ENCODE measurements around the gene LTC4S.
"Not testable (repeated sequence)": the region's sequence is repeated elsewhere in the genome, so short reads cannot be mapped to it uniquely, and the experiment has no call there.

LTC4S gene

DNA sequence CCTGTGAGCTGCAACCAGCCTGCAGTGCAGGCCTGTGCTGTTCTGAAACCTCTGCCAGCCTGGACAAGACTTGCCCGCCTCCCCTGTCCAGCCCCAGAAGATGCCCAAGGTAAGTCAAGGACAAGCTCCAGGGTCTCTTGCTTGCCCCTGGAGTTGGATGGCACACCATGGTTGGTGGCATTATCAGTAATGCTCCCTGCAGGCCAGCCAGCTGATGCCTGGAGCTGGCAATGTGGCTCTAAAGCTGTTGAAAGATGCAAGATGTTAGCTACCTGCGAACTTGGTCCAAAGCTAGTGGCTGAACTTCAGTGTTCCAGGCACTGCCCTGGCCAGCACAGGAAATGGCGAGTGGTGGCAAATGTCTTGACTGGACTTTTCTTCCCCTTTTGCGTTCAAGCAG lies 14.0 kb upstream of the LTC4S start:
- H3K9me3 ChIP-seq (ENCODE audit: control insufficient read depth in 1 of 2, low read length in 2 of 2): no peaks in the 10 kb centered on the region
- H3K9ac ChIP-seq (ENCODE audit: low read depth in 1 of 2, low read length in 2 of 2): no peak overlapping the region
- H3K27ac ChIP-seq (ENCODE audit: low read depth, low read length): no peak overlapping the region
- H3K4me3 ChIP-seq (ENCODE audit: low read depth in 1 of 2, low read length in 2 of 2): no peak overlapping the region
- peaks cover 0 to 6% of the 10 kb centered on the region in 2 donors for H3K4me1 ChIP-seq (ENCODE audit: control insufficient read depth in 1 of 2, insufficient read depth in 2 of 2, low read length in 2 of 2)
- no peaks in the 10 kb centered on the region for H3K27me3 ChIP-seq (ENCODE audit: control insufficient read depth in 1 of 2, insufficient read depth in 2 of 2, low read length in 2 of 2)
- peaks cover 16 to 43% of the 10 kb centered on the region in 2 donors for H3K36me3 ChIP-seq (ENCODE audit: control insufficient read depth in 1 of 2, insufficient read depth in 2 of 2, low read length in 2 of 2)

DNA sequence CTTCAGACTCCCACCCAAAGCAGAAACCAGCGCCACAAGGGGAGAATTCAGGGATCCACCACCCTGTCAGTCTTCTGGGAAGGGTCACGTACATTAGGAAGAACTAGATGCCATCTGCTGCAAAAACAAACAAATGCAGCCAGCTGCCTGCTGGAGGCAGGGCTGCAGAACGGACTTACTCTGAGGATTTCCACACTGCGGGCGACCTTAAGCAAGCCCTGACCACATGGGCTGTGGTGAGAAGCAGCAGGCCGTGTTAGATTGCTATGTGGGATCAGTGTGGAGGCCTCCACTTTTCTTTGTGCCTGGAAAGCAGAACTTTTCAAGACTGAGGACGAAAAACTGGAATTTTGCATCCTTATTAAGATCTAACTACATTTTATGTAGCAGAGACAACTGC lies 13.4 kb upstream of the LTC4S start:
- H3K4me1 ChIP-seq (ENCODE audit: control insufficient read depth in 1 of 2, insufficient read depth in 2 of 2, low read length in 2 of 2): peaks cover 0 to 6% of the 10 kb centered on the region in 2 donors
- H3K27ac ChIP-seq (ENCODE audit: low read depth, low read length): no peak overlapping the region
- no peak overlapping the region for H3K9ac ChIP-seq (ENCODE audit: low read depth in 1 of 2, low read length in 2 of 2)
- no peaks in the 10 kb centered on the region for H3K9me3 ChIP-seq (ENCODE audit: control insufficient read depth in 1 of 2, low read length in 2 of 2)
- H3K4me3 ChIP-seq (ENCODE audit: low read depth in 1 of 2, low read length in 2 of 2): no peak overlapping the region
- no peaks in the 10 kb centered on the region for H3K27me3 ChIP-seq (ENCODE audit: control insufficient read depth in 1 of 2, insufficient read depth in 2 of 2, low read length in 2 of 2)
- peaks cover 15 to 39% of the 10 kb centered on the region in 2 donors for H3K36me3 ChIP-seq (ENCODE audit: control insufficient read depth in 1 of 2, insufficient read depth in 2 of 2, low read length in 2 of 2)

DNA sequence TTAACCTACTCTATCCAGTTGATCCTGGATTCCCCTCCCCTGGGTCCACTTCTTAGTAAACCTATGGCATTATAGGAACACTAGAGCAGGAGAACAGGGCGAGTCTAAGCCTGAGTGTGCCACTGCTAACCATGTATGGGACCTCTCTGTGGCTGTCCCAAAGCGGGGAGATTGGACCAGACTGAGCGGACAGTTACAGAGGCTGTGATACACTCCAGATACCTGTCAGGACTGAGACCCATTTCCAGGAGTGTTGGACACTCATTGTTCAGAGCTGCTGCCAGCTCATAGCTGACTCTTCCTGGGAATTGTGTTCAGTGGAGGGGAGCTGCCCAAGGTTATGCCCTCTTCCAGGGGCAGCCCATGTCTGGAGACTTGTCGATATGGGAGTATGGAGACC lies 11.9 kb upstream of the LTC4S start:
- Histone ChIP-seq H3K4me1 (ENCODE audit: control insufficient read depth in 1 of 2, insufficient read depth in 2 of 2, low read length in 2 of 2) (peaks cover 0 to 6% of the 10 kb centered on the region in 2 donors), H3K4me3 (ENCODE audit: low read depth in 1 of 2, low read length in 2 of 2) (no peak overlapping the region), H3K9me3 (ENCODE audit: control insufficient read depth in 1 of 2, low read length in 2 of 2) (no peaks in the 10 kb centered on the region), H3K27me3 (ENCODE audit: control insufficient read depth in 1 of 2, insufficient read depth in 2 of 2, low read length in 2 of 2) (no peaks in the 10 kb centered on the region), H3K27ac (ENCODE audit: low read depth, low read length) (no peak overlapping the region), H3K36me3 (ENCODE audit: control insufficient read depth in 1 of 2, insufficient read depth in 2 of 2, low read length in 2 of 2) (peaks cover 6 to 25% of the 10 kb centered on the region in 2 donors), H3K9ac (ENCODE audit: low read depth in 1 of 2, low read length in 2 of 2) (no peak overlapping the region)

DNA sequence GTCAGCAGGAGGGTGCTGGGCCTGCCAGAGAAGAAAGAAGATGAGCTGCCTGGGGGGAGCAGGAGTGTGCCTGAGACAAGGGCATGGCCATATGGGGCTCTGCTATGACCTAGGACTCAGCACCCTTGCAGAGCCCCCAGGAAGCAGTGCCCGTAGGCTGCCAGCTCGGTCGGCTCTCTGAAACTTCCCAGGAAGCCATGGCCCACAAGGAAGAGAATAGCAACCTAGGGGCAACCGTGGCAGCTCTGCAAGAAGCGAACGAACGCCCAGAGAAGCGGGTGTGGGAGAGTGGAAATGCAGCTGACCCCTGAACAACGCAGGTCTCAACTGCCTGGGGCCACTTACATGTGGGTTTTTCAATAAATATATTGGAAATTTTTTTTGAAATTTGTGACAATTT lies 10.7 kb upstream of the LTC4S start:
- Histone ChIP-seq H3K9ac (ENCODE audit: low read depth in 1 of 2, low read length in 2 of 2) (no peak overlapping the region), H3K4me3 (ENCODE audit: low read depth in 1 of 2, low read length in 2 of 2) (no peak overlapping the region), H3K4me1 (ENCODE audit: control insufficient read depth in 1 of 2, insufficient read depth in 2 of 2, low read length in 2 of 2) (peaks cover 0 to 6% of the 10 kb centered on the region in 2 donors), H3K36me3 (ENCODE audit: control insufficient read depth in 1 of 2, insufficient read depth in 2 of 2, low read length in 2 of 2) (peaks cover 2 to 17% of the 10 kb centered on the region in 2 donors), H3K27ac (ENCODE audit: low read depth, low read length) (no peak overlapping the region), H3K9me3 (ENCODE audit: control insufficient read depth in 1 of 2, low read length in 2 of 2) (no peaks in the 10 kb centered on the region), H3K27me3 (ENCODE audit: control insufficient read depth in 1 of 2, insufficient read depth in 2 of 2, low read length in 2 of 2) (no peaks in the 10 kb centered on the region)

DNA sequence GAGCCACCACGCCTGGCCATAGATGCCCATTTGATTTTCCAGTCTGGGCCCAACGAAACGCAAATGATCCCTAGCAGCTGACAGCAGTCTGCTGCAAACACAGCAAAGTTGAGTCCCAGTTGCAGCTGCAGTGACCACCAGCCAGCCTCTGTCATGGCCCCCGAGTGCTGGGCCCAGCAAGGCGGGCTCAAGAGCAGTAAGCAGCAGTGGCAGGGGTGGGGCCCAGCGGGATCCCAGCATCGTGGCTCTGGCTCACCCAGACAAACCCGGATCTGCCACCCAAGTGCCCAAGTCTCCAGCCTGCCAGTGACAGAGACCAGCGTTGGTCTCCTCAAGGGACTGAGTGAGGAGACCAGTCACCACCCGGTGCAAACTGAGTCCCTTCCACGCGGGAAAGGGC lies 6.9 kb upstream of the LTC4S start:
- H3K36me3 ChIP-seq (ENCODE audit: control insufficient read depth in 1 of 2, insufficient read depth in 2 of 2, low read length in 2 of 2): no peaks in the 10 kb centered on the region
- no peak overlapping the region for H3K9ac ChIP-seq (ENCODE audit: low read depth in 1 of 2, low read length in 2 of 2)
- no peaks in the 10 kb centered on the region for H3K4me1 ChIP-seq (ENCODE audit: control insufficient read depth in 1 of 2, insufficient read depth in 2 of 2, low read length in 2 of 2)
- H3K27ac ChIP-seq (ENCODE audit: low read depth, low read length): no peak overlapping the region
- H3K9me3 ChIP-seq (ENCODE audit: control insufficient read depth in 1 of 2, low read length in 2 of 2): no peaks in the 10 kb centered on the region
- no peak overlapping the region for H3K4me3 ChIP-seq (ENCODE audit: low read depth in 1 of 2, low read length in 2 of 2)
- H3K27me3 ChIP-seq (ENCODE audit: control insufficient read depth in 1 of 2, insufficient read depth in 2 of 2, low read length in 2 of 2): no peaks in the 10 kb centered on the region

DNA sequence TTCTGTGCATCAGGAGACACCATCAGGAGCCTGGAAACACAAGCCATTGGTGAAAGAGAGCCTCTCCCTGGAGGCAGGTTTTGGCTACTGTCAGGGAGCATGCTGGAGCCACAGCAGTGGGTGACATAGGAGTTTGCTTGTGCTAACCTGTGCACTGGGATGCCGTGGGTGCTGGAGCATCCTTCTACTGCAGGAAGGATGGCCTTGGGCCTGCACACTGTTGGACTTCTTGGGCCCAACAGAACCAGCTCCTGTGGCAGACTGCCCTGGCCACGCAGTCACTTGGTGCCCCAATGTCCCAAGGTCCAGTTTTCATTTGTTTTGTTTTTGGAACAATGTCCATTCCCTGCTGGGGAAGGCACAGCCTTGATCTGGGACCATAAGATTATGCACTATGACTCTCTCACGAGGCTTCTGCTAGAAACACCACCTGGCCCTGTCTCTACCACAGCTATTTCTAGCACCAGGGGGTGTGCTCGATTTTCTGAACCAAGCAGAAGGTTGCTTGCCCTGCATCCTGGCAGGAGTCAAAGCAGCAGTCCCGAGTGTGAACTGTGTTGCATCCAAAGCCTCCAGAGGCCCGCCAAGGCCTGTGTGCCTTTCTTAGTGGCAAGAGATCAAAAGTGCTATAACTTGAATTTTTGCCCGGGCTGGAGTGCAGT lies 5.5 kb upstream of the LTC4S start:
- no peak overlapping the region for H3K27ac ChIP-seq (ENCODE audit: low read depth, low read length)
- no peak overlapping the region for H3K4me3 ChIP-seq (ENCODE audit: low read depth in 1 of 2, low read length in 2 of 2)
- peaks cover 5 to 6% of the 10 kb centered on the region in 2 donors for H3K4me1 ChIP-seq (ENCODE audit: control insufficient read depth in 1 of 2, insufficient read depth in 2 of 2, low read length in 2 of 2)
- no peaks in the 10 kb centered on the region for H3K9me3 ChIP-seq (ENCODE audit: control insufficient read depth in 1 of 2, low read length in 2 of 2)
- H3K36me3 ChIP-seq (ENCODE audit: control insufficient read depth in 1 of 2, insufficient read depth in 2 of 2, low read length in 2 of 2): no peaks in the 10 kb centered on the region
- no peak overlapping the region for H3K9ac ChIP-seq (ENCODE audit: low read depth in 1 of 2, low read length in 2 of 2)
- H3K27me3 ChIP-seq (ENCODE audit: control insufficient read depth in 1 of 2, insufficient read depth in 2 of 2, low read length in 2 of 2): no peaks in the 10 kb centered on the region

DNA sequence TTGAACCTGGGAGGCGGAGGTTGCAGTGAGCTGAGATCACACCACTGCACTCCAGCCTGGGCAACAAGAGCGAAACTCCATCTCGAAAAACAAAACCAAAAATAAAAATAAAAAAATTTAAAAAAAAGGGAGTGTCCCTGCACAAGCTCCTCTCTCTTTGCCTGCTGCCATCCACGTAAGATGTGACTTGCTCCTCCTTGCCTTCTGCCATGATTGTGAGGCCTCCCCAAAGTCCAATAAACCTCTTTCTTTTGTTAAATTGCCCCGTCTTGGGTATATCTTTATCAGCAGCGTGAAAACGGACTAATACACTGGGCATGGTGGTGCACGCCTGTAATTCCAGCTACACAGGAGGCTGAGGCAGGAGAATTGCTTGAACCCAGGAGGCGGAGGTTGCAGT lies 4.5 kb upstream of the LTC4S start:
- H3K9ac ChIP-seq (ENCODE audit: low read depth in 1 of 2, low read length in 2 of 2); H3K4me3 ChIP-seq (ENCODE audit: low read depth in 1 of 2, low read length in 2 of 2); H3K27ac ChIP-seq (ENCODE audit: low read depth, low read length); H3K9me3 ChIP-seq (ENCODE audit: control insufficient read depth in 1 of 2, low read length in 2 of 2); H3K27me3 ChIP-seq (ENCODE audit: control insufficient read depth in 1 of 2, insufficient read depth in 2 of 2, low read length in 2 of 2); H3K36me3 ChIP-seq (ENCODE audit: control insufficient read depth in 1 of 2, insufficient read depth in 2 of 2, low read length in 2 of 2): not testable (repeated sequence)
- peaks cover 14 to 15% of the 10 kb centered on the region in 2 donors for H3K4me1 ChIP-seq (ENCODE audit: control insufficient read depth in 1 of 2, insufficient read depth in 2 of 2, low read length in 2 of 2)

DNA sequence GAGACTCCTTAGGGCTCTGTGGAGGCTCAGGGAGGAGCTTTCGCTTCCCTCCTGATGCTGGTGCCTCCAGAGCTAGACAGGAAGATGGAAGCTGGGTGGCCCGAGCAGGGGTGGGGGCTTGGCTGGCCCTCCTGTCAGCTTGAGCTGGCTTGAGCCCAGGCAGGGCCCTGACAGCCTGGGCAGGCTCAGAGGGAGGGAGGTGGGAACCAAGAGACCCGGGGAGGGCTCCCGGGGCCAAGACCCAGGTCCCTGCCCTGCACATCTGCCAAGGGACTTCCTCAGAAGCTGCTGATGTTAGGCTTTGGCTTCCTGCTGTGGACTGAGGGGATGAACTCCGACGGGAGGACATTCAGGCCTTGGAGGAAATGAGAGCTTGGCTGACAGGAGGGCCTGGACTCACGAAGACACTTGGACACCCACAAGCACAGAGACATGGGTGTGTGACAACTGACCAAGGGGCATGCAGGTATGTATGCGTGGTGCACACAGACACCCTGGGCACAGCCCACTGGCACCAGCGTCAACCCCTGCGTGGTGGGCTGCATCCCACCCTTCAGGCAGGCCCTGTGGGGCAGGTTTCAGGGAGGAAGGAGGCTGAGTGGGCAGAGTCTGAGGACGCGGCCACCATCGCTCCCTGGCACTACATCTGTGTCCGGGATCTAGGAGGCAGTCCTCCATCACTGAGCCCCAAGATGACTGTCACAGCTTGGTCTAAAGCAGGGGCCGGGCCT lies 1.7 kb upstream of the LTC4S start:
- H3K4me3 ChIP-seq (ENCODE audit: low read depth in 1 of 2, low read length in 2 of 2): no peak overlapping the region
- no peaks in the 10 kb centered on the region for H3K27me3 ChIP-seq (ENCODE audit: control insufficient read depth in 1 of 2, insufficient read depth in 2 of 2, low read length in 2 of 2)
- H3K9ac ChIP-seq (ENCODE audit: low read depth in 1 of 2, low read length in 2 of 2): no peak overlapping the region
- H3K27ac ChIP-seq (ENCODE audit: low read depth, low read length): no peak overlapping the region
- peaks cover 0 to 5% of the 10 kb centered on the region in 2 donors for H3K36me3 ChIP-seq (ENCODE audit: control insufficient read depth in 1 of 2, insufficient read depth in 2 of 2, low read length in 2 of 2)
- H3K4me1 ChIP-seq (ENCODE audit: control insufficient read depth in 1 of 2, insufficient read depth in 2 of 2, low read length in 2 of 2): peaks cover 31 to 33% of the 10 kb centered on the region in 2 donors
- no peaks in the 10 kb centered on the region for H3K9me3 ChIP-seq (ENCODE audit: control insufficient read depth in 1 of 2, low read length in 2 of 2)

DNA sequence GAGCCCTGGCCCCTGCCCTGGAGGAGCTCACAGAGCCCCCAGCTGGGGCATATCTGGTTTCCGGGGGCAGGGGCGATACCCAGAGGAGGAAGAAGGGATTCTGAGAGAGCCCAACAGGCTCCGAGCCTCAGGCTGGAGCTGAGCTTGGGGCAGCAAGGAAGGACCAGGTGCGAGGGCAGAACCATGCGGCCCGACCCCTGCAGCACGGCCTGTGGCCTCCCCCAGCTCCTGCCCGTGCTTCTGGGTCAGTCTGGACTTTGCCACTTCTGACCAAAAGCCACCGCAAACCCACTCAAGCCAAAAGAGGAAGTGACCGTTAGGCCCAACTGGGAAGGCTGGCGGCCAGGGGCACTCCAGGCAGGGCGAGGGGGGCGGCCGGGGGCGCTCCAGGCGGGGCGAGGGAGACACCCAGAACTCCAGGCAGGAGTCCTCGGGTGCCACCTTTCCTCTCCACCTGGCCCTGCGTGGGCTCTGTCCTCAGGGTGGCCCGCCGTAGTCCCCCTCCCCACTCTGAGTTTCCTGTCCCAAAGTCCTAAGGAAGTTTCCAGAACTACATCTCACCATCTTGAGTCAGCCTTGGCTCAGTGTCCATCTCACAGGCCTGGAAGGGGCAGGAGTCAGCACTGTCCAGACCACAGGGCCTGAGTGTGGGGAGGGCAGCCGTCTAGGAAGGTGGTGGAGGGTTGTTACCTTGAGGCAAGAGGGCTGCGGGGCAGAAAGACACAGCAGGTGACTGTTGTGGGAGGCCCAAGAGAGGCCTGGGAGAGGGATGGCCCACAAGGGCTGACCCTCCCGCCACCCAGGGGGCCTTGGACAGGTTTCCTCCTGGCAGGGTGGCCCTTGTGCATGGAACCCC lies 946 bp upstream of the LTC4S start:
- Histone ChIP-seq H3K36me3 (ENCODE audit: control insufficient read depth in 1 of 2, insufficient read depth in 2 of 2, low read length in 2 of 2) (peaks cover under 1 to 13% of the 10 kb centered on the region in 2 donors), H3K9me3 (ENCODE audit: control insufficient read depth in 1 of 2, low read length in 2 of 2) (no peaks in the 10 kb centered on the region), H3K4me3 (ENCODE audit: low read depth in 1 of 2, low read length in 2 of 2) (no peak overlapping the region), H3K27me3 (ENCODE audit: control insufficient read depth in 1 of 2, insufficient read depth in 2 of 2, low read length in 2 of 2) (no peaks in the 10 kb centered on the region), H3K27ac (ENCODE audit: low read depth, low read length) (peak overlapping the region; percentile 10), H3K9ac (ENCODE audit: low read depth in 1 of 2, low read length in 2 of 2) (no peak overlapping the region), H3K4me1 (ENCODE audit: control insufficient read depth in 1 of 2, insufficient read depth in 2 of 2, low read length in 2 of 2) (peaks cover 32 to 37% of the 10 kb centered on the region in 2 donors)

DNA sequence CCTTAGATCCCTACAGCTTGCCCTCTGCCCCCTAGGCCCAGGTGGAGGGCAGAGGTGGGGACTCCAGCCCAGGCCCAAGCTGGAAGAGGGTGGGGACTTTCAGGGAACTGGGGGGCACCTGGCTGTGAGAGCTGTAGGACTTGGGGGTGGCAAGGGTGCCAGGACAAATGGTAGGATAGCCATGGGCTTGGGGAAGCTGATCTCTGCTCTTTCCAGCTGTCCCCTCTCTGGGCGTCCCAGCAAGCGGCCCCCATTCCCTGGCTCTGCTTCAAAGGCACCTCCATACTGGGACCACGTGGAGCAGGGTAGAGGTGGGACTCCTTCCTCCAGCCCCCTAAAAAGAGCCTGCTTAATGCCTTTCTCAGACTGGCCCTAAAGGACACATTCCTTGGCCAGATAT lies 385 bp downstream of the LTC4S start:
- Histone ChIP-seq H3K9me3 (ENCODE audit: control insufficient read depth in 1 of 2, low read length in 2 of 2) (no peaks in the 10 kb centered on the region), H3K4me3 (ENCODE audit: low read depth in 1 of 2, low read length in 2 of 2) (peak overlapping the region in 1 of 2 donors; percentile 22), H3K27ac (ENCODE audit: low read depth, low read length) (no peak overlapping the region), H3K4me1 (ENCODE audit: control insufficient read depth in 1 of 2, insufficient read depth in 2 of 2, low read length in 2 of 2) (peaks cover 32 to 37% of the 10 kb centered on the region in 2 donors), H3K27me3 (ENCODE audit: control insufficient read depth in 1 of 2, insufficient read depth in 2 of 2, low read length in 2 of 2) (no peaks in the 10 kb centered on the region), H3K36me3 (ENCODE audit: control insufficient read depth in 1 of 2, insufficient read depth in 2 of 2, low read length in 2 of 2) (peaks cover 14 to 27% of the 10 kb centered on the region in 2 donors), H3K9ac (ENCODE audit: low read depth in 1 of 2, low read length in 2 of 2) (peak overlapping the region in 1 of 2 donors; percentile 9)

All from duodenal mucosa (tissue), 2 donors.